Skeletal muscle tissue (tissue), 4 donors: Measurements from ENCODE around the gene PLA2G6. TPM values are rescaled to one million over a fixed set of nuclear protein-coding genes. Genes with fewer than 3 reads are reported as not detected.
"Not testable (repeated sequence)": the region's sequence is repeated elsewhere in the genome, so short reads cannot be mapped to it uniquely, and the experiment has no call there.

Experiments
- H3K27ac ChIP-seq: one replicate; pipeline ENCODE4 v1.7.0; 2013; ENCODE audit warnings: mild to moderate bottlenecking, low read depth, low read length, inconsistent platforms
- H3K27me3 ChIP-seq, 3 donors: one replicate each; pipeline ENCODE4 v1.7.0; 2013; ENCODE audit warnings: low read length in 3 of 3; ENCODE audit not compliant: control insufficient read depth in 3 of 3, insufficient read depth in 3 of 3
- H3K36me3 ChIP-seq, 3 donors: one replicate each; pipeline ENCODE4 v1.7.0; 2013; ENCODE audit warnings: low read length in 3 of 3; ENCODE audit not compliant: control insufficient read depth in 3 of 3, insufficient read depth in 3 of 3
- H3K4me1 ChIP-seq, 3 donors: one replicate each; pipeline ENCODE4 v1.7.0; 2013; ENCODE audit warnings: low read length in 3 of 3, mild to moderate bottlenecking in 3 of 3; ENCODE audit not compliant: control insufficient read depth in 3 of 3, insufficient read depth in 3 of 3
- H3K4me3 ChIP-seq, 3 donors: one replicate each; pipeline ENCODE4 v1.7.0; 2013; ENCODE audit warnings: low read length in 3 of 3
- H3K9ac ChIP-seq, 3 donors: one replicate each; pipeline ENCODE4 v1.7.0; 2013; ENCODE audit warnings: low read length in 3 of 3, mild to moderate bottlenecking in 3 of 3, moderate library complexity in 2 of 3, low read depth in 1 of 3
- H3K9me3 ChIP-seq, 3 donors: one replicate each; pipeline ENCODE4 v1.7.0; 2013; ENCODE audit warnings: low read length in 3 of 3; ENCODE audit not compliant: control insufficient read depth in 3 of 3
- total RNA-seq: library from RNA; depleted of rRNA; stranded (reverse); fragments of >200 nt; gene quantifications from one replicate; pipeline ENCODE4 v1.2.3, GENCODE V29; 2014
- donor health status: Osteomylitis.

The PLA2G6 gene
- total RNA-seq, 1 donor from 2014 or later, result 14.1 TPM

DNA sequence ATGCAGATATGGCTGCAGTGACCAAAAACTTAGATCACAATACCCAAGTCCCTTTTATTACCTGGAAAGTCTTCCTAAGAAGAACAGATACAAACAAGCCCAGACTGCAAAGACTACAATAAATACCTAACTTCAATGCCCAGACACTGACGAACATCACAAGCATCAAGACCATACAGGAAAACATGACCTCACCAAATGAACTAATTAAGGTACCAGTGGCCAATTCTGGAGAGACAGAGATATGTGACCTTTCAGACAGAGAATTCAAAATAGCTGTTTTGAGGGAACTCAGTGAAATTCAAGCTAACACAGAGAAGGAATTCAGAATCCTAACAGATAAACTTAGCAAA is 27.1 kb downstream of the PLA2G6 start:
- not testable (repeated sequence) for H3K4me3 ChIP-seq, H3K9ac ChIP-seq, H3K27me3 ChIP-seq, H3K9me3 ChIP-seq, H3K36me3 ChIP-seq, H3K4me1 ChIP-seq, H3K27ac ChIP-seq

DNA sequence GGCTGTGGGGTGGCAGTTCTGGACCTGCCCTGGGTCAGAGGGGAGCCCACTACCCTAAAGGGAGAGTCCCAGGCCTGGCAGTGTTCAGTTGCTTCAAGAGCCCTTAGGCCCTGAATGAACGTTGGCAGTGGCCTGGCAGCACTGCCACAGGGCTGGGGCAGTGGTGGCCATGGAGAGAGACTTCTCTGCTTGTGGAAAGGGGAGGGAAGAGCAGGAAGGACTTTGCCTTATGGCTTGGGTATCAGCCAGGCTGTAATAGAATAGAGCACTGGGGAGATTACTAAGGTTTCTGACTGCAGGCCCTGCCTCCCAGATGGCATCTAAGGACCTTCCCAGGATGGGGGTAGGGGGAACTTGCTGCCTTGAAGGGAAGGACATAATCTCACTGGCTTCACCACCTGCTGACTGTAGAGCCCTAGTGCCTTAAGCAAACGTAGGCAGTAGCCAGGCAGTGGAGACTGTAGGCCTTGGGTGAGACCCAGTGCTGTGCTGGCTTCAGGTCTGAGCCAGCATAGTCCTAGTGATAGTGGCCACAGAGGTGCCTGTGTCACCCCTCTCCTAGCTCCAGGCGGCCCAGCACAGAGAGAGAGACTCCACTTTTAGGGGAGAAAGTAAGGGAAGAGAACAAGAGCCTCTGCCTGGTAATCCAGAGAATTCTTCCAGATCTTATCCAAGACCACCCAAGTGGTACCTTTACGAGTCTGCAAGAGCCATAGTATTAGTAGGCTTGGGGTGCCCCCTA is 27.6 kb downstream of the PLA2G6 start:
- no peaks in the 10 kb centered on the region for H3K9me3 ChIP-seq
- no peaks in the 10 kb centered on the region for H3K36me3 ChIP-seq
- H3K4me3 ChIP-seq, result no peak overlapping the region
- H3K4me1 ChIP-seq, result peaks cover 0 to 6% (median 0%) of the 10 kb centered on the region in 3 donors
- H3K27me3 ChIP-seq, result no peaks in the 10 kb centered on the region
- peak overlapping the region in 1 of 3 donors; percentile 30 for H3K9ac ChIP-seq
- no peak overlapping the region for H3K27ac ChIP-seq

DNA sequence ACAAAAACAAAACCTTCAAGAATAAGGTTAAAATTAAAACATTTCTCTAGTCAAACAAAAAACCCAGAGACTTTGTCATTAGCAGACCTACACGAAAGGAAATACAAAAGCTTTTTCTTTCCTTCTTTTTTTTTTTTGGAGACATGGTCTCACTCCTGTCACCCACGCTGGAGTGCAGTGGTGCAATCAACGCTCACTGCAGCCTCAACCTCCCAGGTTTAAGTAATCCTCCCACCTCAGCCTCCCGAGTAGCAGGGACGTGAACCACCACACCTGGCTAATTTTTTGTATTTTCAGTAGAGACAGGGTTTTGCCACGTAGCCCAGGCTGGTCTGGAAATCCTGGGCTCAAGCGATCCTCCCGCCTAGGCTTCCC is 30.5 kb downstream of the PLA2G6 start:
- H3K4me1 ChIP-seq, result peaks cover 0 to 6% (median 0%) of the 10 kb centered on the region in 3 donors
- H3K36me3 ChIP-seq, result no peaks in the 10 kb centered on the region
- no peaks in the 10 kb centered on the region for H3K9me3 ChIP-seq

DNA sequence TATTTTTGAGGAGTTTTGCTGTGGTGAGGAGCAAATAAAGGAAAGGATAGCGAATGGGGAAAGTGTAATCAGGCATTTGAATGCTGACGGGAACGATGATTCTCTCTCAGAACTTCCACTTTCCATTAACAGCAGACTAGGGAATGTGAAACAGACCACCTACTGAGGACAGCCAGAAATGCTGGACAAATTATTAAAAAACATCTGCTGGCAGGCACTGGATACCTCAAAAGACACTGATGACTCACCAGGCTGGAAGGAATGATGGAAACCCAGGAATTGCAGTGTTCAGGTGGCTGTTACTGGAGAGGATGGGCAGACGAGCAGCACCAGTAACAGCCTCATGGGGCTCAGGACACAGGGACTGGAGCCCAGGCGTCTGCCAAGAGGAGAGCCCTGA is 33.4 kb downstream of the PLA2G6 start:
- Histone ChIP-seq H3K36me3 (peaks cover 0 to 5% (median 5%) of the 10 kb centered on the region in 3 donors), H3K9me3 (no peaks in the 10 kb centered on the region), H3K27ac (no peak overlapping the region), H3K27me3 (no peaks in the 10 kb centered on the region), H3K4me3 (no peak overlapping the region), H3K4me1 (no peaks in the 10 kb centered on the region), H3K9ac (no peak overlapping the region)

More for the DNA sequence above, 30.5 kb downstream of the PLA2G6 start:
- H3K27ac ChIP-seq, result no peak overlapping the region
- no peak overlapping the region for H3K9ac ChIP-seq
- H3K4me3 ChIP-seq, result no peak overlapping the region
- no peaks in the 10 kb centered on the region for H3K27me3 ChIP-seq

DNA sequence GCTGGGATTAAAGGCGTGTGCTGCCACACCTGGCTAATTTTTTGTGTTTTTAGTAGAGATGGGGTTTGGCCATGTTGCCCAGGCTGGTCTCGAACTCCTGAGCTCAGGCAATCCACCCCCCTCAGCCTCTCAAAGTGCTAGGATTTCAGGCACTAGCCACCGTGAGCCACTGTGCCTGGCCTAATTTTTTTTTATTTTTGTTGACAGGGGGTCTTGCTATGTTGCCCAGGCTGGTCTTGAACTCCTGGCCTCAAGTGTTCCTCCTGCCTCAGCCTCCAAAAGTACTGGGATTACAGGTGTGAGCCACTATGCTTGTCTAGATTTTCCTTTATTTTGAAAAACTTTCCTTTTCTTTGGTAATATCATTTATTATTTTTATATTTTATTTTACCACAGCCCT is 35.5 kb downstream of the PLA2G6 start:
- not testable (repeated sequence) for H3K27me3 ChIP-seq

DNA sequence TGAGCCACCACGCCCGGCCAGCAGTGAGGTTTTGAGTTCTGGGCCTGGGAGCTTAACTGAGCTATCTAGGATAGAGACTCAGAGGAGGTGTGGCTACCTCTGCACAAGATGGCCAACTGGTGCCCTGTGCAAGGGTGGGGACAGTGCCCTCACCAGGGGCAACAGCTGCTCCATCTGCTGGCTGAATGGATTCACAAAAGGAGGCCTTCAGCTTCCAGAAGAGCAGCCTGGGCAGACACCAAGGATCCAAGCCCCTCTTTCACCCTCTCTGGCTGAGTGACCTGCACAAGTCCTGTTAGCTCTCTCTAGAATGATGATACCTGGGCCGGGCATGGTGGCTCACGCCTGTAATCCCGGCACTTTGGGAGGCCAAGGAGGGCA is 37.6 kb downstream of the PLA2G6 start:
- no peak overlapping the region for H3K27ac ChIP-seq
- no peaks in the 10 kb centered on the region for H3K9me3 ChIP-seq
- peaks cover 7 to 12% (median 9%) of the 10 kb centered on the region in 3 donors for H3K36me3 ChIP-seq
- no peak overlapping the region for H3K4me3 ChIP-seq
- no peaks in the 10 kb centered on the region for H3K4me1 ChIP-seq
- H3K27me3 ChIP-seq, result no peaks in the 10 kb centered on the region
- no peak overlapping the region for H3K9ac ChIP-seq

More for the DNA sequence above, 35.5 kb downstream of the PLA2G6 start:
- H3K27ac ChIP-seq, H3K4me3 ChIP-seq, H3K36me3 ChIP-seq, H3K9ac ChIP-seq, H3K4me1 ChIP-seq, H3K9me3 ChIP-seq: not testable (repeated sequence)

DNA sequence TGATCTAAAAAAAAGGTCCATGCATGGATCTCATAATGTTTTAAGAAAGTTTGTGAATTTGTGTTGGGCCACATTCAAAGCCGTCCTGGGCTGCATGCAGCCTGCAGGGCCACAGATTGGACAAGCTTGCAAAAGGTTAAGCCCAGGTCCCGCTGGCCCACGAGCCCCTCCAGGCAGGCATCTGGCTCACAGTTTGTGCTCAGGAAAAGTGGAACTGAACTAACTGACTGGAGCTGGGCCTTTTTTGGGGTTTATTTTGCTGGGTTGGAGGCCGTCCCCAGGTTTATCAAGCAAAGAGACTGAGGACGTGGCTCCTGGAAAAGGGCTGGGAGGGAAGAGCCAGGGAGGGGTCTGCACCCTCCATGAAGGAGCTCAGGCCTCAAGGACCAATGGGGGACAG is 39.0 kb downstream of the PLA2G6 start:
- Histone ChIP-seq H3K36me3 (peaks cover 9 to 12% (median 11%) of the 10 kb centered on the region in 3 donors), H3K4me3 (no peak overlapping the region), H3K9ac (no peak overlapping the region), H3K27ac (no peak overlapping the region), H3K27me3 (no peaks in the 10 kb centered on the region), H3K4me1 (no peaks in the 10 kb centered on the region), H3K9me3 (no peaks in the 10 kb centered on the region)

DNA sequence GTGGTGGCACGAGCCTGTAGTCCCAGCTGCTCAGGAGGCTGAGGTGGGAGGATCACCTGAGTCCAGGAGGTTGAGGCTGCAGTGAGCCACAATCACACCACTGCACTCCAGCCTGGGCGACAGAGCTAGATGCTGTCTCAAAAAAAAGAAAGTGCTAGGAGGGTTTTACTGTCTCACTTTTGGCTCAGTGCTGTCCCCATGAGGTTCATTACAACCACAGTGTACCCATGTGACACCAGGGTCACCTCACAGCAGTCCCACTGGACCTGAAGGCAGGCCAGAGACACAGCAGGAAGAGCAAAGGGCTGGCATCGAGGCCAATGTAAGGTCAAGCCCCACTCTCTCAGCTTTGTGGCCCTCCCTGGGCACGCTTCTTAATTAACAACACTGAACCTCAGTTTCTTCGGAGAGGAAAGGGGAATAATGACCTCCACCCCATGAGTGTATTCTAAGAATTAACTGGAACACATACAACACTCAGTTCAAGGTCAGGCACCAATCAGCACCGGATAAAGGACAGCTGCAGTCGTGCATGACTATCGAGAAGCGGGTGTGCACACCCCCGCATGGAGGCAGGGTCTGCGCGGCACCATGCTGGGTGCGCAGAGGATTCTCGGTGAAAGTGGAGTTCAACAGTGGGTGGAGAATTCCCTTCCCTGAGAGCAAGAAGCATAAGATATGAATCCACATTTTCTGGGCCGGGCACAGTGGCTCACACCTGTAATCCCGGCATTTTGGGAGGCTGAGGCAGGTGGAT is 40.2 kb downstream of the PLA2G6 start:
- Histone ChIP-seq H3K27ac (no peak overlapping the region), H3K27me3 (no peaks in the 10 kb centered on the region), H3K4me1 (no peaks in the 10 kb centered on the region), H3K9ac (peak overlapping the region in 1 of 3 donors; percentile 33), H3K36me3 (peaks cover 9 to 14% (median 11%) of the 10 kb centered on the region in 3 donors), H3K9me3 (no peaks in the 10 kb centered on the region), H3K4me3 (no peak overlapping the region)

DNA sequence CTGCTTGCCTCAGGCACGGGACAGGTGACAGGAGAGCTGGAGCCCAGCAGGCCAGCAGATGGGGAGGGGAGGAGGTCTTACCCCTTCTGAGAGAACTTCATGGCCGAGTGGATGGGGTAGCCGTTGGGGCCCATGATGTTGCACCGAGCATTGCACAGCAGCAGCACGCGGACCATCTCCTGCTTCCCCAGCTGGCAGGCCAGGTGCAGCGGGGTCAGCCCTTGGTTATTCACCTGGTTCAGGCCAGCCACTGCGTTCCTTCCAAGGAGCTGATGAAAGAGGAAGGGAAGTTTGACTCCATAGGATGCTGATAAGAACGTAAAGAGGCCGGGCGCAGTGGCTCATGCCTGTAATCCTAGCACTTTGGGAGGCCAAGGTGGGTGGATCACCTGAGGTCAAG is 41.7 kb downstream of the PLA2G6 start:
- Histone ChIP-seq H3K27ac (no peak overlapping the region), H3K4me1 (no peaks in the 10 kb centered on the region), H3K9ac (no peak overlapping the region), H3K27me3 (no peaks in the 10 kb centered on the region), H3K4me3 (no peak overlapping the region), H3K36me3 (peaks cover 9 to 23% (median 16%) of the 10 kb centered on the region in 3 donors), H3K9me3 (no peaks in the 10 kb centered on the region)

DNA sequence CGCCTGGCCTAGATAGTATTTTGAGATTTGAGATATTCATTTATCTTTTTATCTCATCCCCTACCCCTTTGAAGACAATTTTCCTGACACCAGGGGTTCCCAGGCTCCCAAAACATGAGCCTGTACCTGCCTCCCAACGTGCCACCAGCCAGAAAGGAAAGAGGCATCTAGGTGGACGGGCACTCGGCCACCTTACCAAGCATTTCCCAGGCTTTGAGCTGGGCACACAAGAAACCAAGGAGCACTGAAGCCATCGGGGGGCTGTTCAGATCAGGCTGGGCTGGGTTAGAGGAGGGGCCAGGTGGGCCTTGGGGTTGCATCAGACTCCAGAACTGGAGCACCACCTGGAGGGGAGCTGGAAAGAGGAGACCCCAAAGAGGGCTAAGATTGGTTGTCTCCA is 42.7 kb downstream of the PLA2G6 start:
- no peaks in the 10 kb centered on the region for H3K9me3 ChIP-seq
- H3K9ac ChIP-seq, result no peak overlapping the region
- H3K4me1 ChIP-seq, result no peaks in the 10 kb centered on the region
- no peak overlapping the region for H3K27ac ChIP-seq
- no peaks in the 10 kb centered on the region for H3K27me3 ChIP-seq
- H3K4me3 ChIP-seq, result no peak overlapping the region
- peaks cover 9 to 21% (median 14%) of the 10 kb centered on the region in 3 donors for H3K36me3 ChIP-seq
